GM19351 (cell line): Measurements from ENCODE around the gene RASSF3.
"Not testable (repeated sequence)": the region's sequence is repeated elsewhere in the genome, so short reads cannot be mapped to it uniquely, and the experiment has no call there.

Experiments used
- ATAC-seq: cut with Tn5 transposase; IDR thresholded peaks from one replicate; pipeline ENCODE4 v1.9.1; 2021; ENCODE audit warnings: mild to moderate bottlenecking, moderate library complexity; ENCODE audit not compliant: unreplicated experiment

RASSF3 gene

GRCh38 chr12:64631197-64631596, 20.9 kb downstream of the RASSF3 start:
- ATAC-seq = peak; percentile 43

- no peak for ATAC-seq
Observed at GRCh38 chr12:64633011-64633939, 23.0 kb downstream of the RASSF3 start.

GRCh38 chr12:64633940-64634337, 23.6 kb downstream of the RASSF3 start:
- no peak for ATAC-seq

- no peak for ATAC-seq
Observed at GRCh38 chr12:64634508-64635092, 24.3 kb downstream of the RASSF3 start.

- ATAC-seq = peak; percentile 67
Observed at GRCh38 chr12:64635356-64635998, 25.2 kb downstream of the RASSF3 start.

- ATAC-seq = no peak
Observed at GRCh38 chr12:64636856-64637255, 26.6 kb downstream of the RASSF3 start.

- no peak for ATAC-seq
Observed at GRCh38 chr12:64639466-64639865, 29.2 kb downstream of the RASSF3 start.

- no peak for ATAC-seq
Observed at GRCh38 chr12:64646318-64646717, 36.0 kb downstream of the RASSF3 start.

- ATAC-seq = no peak
Observed at GRCh38 chr12:64649487-64649886, 39.2 kb downstream of the RASSF3 start.

- ATAC-seq = no peak
Observed at GRCh38 chr12:64650762-64651161, 40.5 kb downstream of the RASSF3 start.

GRCh38 chr12:64652346-64652745, 42.1 kb downstream of the RASSF3 start:
- no peak for ATAC-seq

- ATAC-seq = no peak
Observed at GRCh38 chr12:64653123-64653522, 42.8 kb downstream of the RASSF3 start.

GRCh38 chr12:64653907-64654306, 43.6 kb downstream of the RASSF3 start:
- ATAC-seq = not testable (repeated sequence)

GRCh38 chr12:64655141-64655540, 44.8 kb downstream of the RASSF3 start:
- ATAC-seq = no peak

GRCh38 chr12:64656429-64656828, 46.1 kb downstream of the RASSF3 start:
- no peak for ATAC-seq

GRCh38 chr12:64658892-64659481, 48.7 kb downstream of the RASSF3 start:
- no peak for ATAC-seq

- peak; percentile 60 for ATAC-seq
Observed at GRCh38 chr12:64660237-64661018, 50.1 kb downstream of the RASSF3 start.

- no peak for ATAC-seq
Observed at GRCh38 chr12:64663015-64663414, 52.7 kb downstream of the RASSF3 start.

GRCh38 chr12:64665514-64665913, 55.2 kb downstream of the RASSF3 start:
- peak; percentile 28 for ATAC-seq

- ATAC-seq = peak; percentile 45
Observed at GRCh38 chr12:64666054-64666914, 56.0 kb downstream of the RASSF3 start.
